GM12891 (cell line): ENCODE data around the gene COIL.

Experiments used
- POLR2A ChIP-seq: IDR thresholded peaks from 2 replicates; pipeline ENCODE4 v1.6.1; 2011; ENCODE audit warnings: low read depth, low read length, control low read depth
- TAF1 ChIP-seq: IDR thresholded peaks from 2 replicates; pipeline ENCODE4 v1.6.1; 2011; ENCODE audit warnings: low read depth, low read length, control low read depth

DNA sequence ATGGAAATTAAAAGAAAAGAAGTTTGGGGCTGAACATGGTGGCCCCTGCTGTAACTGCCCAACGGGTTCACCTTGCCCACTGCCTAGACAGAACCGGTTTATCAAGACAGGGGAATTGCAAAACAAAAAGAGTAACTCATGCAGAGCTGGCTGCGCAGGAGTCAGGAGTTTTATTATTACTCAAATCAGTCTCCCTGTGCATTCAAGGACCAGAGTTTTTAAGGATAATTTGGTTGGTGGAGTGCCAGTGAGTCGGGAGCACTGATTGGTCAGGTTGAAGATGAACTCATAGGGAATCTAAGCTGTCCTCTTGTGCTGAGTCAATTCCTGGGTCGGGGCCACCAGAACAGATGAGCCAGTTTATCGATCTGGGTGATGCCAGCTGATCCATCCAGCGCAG lies 12.7 kb upstream of the COIL start:
- TF ChIP-seq POLR2A (no peak), TAF1 (no peak)
